Epithelial cell of proximal tubule (primary cell): ENCODE data around the gene MYO10. TPM values are rescaled to one million over a fixed set of nuclear protein-coding genes. Genes with fewer than 3 reads are reported as not detected.

Source experiments
- DNase-seq: peaks from one replicate; pipeline ENCODE4 v3.0.0-alpha.2; 2011; ENCODE audit warnings: low read depth
- H3K4me3 ChIP-seq: 2 replicates; pipeline ENCODE4 v1.5.1; 2011; ENCODE audit warnings: low read depth, mild to moderate bottlenecking, low read length
- total RNA-seq: library from RNA; depleted of rRNA; stranded (reverse); fragments of >200 nt; gene quantifications from 2 replicates; pipeline ENCODE4 v1.2.3, GENCODE V29; 2015
- TF ChIP-seq, protein P1 (sequence below): conservative IDR thresholded peaks from 2 replicates; pipeline ENCODE4 v1.5.1; 2012; ENCODE audit warnings: low read depth, mild to moderate bottlenecking, low read length

The MYO10 gene
- total RNA-seq, 1 donor from 2014 or later: 31.5 TPM

- no peak overlapping the region for H3K4me3 ChIP-seq
- TF ChIP-seq, protein P1, sequence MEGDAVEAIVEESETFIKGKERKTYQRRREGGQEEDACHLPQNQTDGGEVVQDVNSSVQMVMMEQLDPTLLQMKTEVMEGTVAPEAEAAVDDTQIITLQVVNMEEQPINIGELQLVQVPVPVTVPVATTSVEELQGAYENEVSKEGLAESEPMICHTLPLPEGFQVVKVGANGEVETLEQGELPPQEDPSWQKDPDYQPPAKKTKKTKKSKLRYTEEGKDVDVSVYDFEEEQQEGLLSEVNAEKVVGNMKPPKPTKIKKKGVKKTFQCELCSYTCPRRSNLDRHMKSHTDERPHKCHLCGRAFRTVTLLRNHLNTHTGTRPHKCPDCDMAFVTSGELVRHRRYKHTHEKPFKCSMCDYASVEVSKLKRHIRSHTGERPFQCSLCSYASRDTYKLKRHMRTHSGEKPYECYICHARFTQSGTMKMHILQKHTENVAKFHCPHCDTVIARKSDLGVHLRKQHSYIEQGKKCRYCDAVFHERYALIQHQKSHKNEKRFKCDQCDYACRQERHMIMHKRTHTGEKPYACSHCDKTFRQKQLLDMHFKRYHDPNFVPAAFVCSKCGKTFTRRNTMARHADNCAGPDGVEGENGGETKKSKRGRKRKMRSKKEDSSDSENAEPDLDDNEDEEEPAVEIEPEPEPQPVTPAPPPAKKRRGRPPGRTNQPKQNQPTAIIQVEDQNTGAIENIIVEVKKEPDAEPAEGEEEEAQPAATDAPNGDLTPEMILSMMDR: no peak
- DNase-seq: no peak
Observed at GRCh38 chr5:16687898-16688297, 248.2 kb downstream of the MYO10 start.

- TF ChIP-seq, protein P1: no peak
- no peak overlapping the region for H3K4me3 ChIP-seq
- no peak for DNase-seq
Observed at GRCh38 chr5:16685069-16685468, 251.0 kb downstream of the MYO10 start.

DNA sequence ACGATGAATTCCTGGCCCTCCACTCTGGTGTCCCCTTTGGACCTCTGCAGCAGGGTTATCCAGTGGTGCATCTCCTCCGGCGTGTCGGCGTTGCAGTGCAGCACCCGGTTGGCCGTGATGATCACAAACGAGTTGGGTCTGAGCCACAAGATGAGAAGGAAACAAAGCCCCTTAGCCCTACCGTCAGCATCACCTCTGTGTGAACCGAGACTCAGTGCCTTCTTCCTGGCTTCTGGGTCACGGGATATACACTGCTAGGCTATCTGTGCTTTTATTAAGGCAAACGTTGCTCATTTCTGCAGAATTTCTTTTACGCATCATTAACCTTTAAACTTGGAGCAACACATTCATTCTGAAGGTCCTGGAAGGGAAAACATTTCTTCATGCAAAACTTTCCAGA, 254.2 kb downstream of the MYO10 start:
- H3K4me3 ChIP-seq: no peak overlapping the region
- TF ChIP-seq, protein P1: no peak
- no peak for DNase-seq

GRCh38 chr5:16679863-16680262, 256.2 kb downstream of the MYO10 start:
- TF ChIP-seq, protein P1: peak; percentile 21
- DNase-seq: no peak
- no peak overlapping the region for H3K4me3 ChIP-seq

DNA sequence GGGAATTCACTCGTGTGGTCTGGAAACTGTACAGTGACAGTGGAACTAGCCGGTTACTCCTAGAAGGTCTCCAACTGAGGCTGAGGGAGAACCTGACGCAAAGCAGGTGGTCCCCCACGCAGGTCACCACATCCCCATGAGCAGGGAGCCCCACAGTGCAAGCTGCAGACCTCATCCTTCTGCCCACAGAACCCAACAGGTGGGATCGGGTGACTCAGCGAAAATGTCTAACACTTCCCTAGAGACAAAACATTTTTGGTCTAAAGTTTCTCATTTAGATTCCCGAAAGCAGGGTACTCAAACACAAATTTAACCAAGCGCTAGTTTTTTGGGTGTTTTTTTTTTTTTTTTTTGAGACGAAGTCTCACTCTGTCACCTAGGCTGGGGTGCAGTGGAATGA, 256.9 kb downstream of the MYO10 start:
- TF ChIP-seq, protein P1: no peak
- H3K4me3 ChIP-seq: no peak overlapping the region
- no peak for DNase-seq

DNA sequence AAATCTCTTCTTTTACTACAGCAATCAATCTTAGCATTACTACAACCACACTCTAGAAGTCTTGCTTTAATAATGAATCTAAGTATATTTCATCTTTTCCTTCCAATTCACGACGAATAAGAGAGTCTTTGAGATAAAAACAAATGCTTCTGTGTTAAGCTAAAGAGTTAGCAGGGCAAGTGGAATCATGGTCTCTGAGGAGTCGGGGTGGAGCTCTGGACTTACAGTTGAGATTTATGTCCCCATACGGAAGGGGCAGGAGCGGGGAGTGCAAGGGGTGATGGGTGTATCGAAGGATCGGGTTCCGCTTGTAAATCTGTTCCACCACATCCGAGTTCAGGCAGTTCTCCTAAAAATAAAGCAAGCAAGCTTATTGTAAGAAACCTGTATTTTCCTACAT, 260.3 kb downstream of the MYO10 start:
- no peak overlapping the region for H3K4me3 ChIP-seq
- TF ChIP-seq, protein P1: no peak
- DNase-seq: no peak

GRCh38 chr5:16674750-16675149, 261.3 kb downstream of the MYO10 start:
- no peak for DNase-seq
- H3K4me3 ChIP-seq: no peak overlapping the region
- TF ChIP-seq, protein P1: no peak
